ENCODE data around the gene ADGRD1.

Gene ADGRD1

DNA sequence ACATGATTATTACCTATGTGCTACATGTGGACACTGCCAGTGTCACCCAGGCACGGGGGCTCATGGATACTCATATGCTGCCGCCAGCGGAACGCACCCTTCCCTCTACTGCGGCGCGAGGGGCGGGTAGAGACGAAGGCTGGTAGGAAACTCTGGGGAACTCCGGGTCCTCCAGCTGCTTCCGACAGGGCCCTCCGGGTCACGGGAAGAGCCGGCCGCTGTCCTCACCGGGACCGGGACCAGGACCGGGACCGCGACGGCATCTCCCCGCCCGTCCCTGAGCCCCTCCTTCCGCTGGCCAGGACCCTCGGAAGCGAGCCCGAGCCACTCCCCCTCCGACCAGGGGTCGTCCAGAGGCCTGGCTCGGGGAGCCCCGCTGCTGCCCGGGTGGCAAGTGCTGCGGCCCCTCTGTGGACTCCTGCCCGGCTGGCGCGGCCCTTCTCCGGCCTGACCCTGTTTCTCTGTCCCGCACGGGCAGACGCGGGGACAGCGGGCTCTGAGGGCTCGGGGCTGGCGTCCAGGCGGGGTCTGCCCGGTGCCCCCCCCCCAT, 209.6 kb downstream of the ADGRD1 start:
- no peak for TF ChIP-seq ZC3H10 (CRISPR knock-in tag; IDR thresholded peaks at IDR 0.05)
- no peak for TF ChIP-seq ISL1 (CRISPR knock-in tag; IDR thresholded peaks at IDR 0.05)
- TF ChIP-seq GLIS3 (CRISPR knock-in tag; IDR thresholded peaks at IDR 0.05), result no peak
- TF ChIP-seq, protein P1, sequence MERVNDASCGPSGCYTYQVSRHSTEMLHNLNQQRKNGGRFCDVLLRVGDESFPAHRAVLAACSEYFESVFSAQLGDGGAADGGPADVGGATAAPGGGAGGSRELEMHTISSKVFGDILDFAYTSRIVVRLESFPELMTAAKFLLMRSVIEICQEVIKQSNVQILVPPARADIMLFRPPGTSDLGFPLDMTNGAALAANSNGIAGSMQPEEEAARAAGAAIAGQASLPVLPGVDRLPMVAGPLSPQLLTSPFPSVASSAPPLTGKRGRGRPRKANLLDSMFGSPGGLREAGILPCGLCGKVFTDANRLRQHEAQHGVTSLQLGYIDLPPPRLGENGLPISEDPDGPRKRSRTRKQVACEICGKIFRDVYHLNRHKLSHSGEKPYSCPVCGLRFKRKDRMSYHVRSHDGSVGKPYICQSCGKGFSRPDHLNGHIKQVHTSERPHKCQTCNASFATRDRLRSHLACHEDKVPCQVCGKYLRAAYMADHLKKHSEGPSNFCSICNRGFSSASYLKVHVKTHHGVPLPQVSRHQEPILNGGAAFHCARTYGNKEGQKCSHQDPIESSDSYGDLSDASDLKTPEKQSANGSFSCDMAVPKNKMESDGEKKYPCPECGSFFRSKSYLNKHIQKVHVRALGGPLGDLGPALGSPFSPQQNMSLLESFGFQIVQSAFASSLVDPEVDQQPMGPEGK (CRISPR knock-in tag; IDR thresholded peaks at IDR 0.05; ENCODE audit: borderline replicate concordance), result no peak
- TF ChIP-seq, protein P2, sequence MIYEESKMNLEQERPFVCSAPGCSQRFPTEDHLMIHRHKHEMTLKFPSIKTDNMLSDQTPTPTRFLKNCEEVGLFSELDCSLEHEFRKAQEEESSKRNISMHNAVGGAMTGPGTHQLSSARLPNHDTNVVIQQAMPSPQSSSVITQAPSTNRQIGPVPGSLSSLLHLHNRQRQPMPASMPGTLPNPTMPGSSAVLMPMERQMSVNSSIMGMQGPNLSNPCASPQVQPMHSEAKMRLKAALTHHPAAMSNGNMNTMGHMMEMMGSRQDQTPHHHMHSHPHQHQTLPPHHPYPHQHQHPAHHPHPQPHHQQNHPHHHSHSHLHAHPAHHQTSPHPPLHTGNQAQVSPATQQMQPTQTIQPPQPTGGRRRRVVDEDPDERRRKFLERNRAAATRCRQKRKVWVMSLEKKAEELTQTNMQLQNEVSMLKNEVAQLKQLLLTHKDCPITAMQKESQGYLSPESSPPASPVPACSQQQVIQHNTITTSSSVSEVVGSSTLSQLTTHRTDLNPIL (CRISPR knock-in tag; IDR thresholded peaks at IDR 0.05; ENCODE audit: low read depth), result no peak
- TF ChIP-seq ARNTL (CRISPR knock-in tag; IDR thresholded peaks at IDR 0.05; ENCODE audit: borderline replicate concordance, low read depth), result no peak
- TF ChIP-seq, protein P3, sequence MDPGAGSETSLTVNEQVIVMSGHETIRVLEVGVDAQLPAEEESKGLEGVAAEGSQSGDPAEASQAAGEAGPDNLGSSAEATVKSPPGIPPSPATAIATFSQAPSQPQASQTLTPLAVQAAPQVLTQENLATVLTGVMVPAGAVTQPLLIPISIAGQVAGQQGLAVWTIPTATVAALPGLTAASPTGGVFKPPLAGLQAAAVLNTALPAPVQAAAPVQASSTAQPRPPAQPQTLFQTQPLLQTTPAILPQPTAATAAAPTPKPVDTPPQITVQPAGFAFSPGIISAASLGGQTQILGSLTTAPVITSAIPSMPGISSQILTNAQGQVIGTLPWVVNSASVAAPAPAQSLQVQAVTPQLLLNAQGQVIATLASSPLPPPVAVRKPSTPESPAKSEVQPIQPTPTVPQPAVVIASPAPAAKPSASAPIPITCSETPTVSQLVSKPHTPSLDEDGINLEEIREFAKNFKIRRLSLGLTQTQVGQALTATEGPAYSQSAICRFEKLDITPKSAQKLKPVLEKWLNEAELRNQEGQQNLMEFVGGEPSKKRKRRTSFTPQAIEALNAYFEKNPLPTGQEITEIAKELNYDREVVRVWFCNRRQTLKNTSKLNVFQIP (CRISPR knock-in tag; IDR thresholded peaks at IDR 0.05; ENCODE audit: borderline replicate concordance, low read depth), result no peak
- TF ChIP-seq ZNF70 (CRISPR knock-in tag; IDR thresholded peaks at IDR 0.05), result no peak
- no peak for TF ChIP-seq TCF4 (CRISPR knock-in tag; IDR thresholded peaks at IDR 0.05; ENCODE audit: borderline replicate concordance)
- TF ChIP-seq RARB (CRISPR knock-in tag; IDR thresholded peaks at IDR 0.05), result no peak
- TF ChIP-seq, protein P4, sequence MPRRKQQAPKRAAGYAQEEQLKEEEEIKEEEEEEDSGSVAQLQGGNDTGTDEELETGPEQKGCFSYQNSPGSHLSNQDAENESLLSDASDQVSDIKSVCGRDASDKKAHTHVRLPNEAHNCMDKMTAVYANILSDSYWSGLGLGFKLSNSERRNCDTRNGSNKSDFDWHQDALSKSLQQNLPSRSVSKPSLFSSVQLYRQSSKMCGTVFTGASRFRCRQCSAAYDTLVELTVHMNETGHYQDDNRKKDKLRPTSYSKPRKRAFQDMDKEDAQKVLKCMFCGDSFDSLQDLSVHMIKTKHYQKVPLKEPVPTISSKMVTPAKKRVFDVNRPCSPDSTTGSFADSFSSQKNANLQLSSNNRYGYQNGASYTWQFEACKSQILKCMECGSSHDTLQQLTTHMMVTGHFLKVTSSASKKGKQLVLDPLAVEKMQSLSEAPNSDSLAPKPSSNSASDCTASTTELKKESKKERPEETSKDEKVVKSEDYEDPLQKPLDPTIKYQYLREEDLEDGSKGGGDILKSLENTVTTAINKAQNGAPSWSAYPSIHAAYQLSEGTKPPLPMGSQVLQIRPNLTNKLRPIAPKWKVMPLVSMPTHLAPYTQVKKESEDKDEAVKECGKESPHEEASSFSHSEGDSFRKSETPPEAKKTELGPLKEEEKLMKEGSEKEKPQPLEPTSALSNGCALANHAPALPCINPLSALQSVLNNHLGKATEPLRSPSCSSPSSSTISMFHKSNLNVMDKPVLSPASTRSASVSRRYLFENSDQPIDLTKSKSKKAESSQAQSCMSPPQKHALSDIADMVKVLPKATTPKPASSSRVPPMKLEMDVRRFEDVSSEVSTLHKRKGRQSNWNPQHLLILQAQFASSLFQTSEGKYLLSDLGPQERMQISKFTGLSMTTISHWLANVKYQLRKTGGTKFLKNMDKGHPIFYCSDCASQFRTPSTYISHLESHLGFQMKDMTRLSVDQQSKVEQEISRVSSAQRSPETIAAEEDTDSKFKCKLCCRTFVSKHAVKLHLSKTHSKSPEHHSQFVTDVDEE (CRISPR knock-in tag; IDR thresholded peaks at IDR 0.05), result no peak
- TF ChIP-seq SNAI2 (CRISPR knock-in tag; IDR thresholded peaks at IDR 0.05), result no peak
- no peak for TF ChIP-seq OSR1 (CRISPR knock-in tag; IDR thresholded peaks at IDR 0.05)
- TF ChIP-seq CSDC2 (CRISPR knock-in tag; IDR thresholded peaks at IDR 0.05), result no peak
- ATAC-seq, result no peak

DNA sequence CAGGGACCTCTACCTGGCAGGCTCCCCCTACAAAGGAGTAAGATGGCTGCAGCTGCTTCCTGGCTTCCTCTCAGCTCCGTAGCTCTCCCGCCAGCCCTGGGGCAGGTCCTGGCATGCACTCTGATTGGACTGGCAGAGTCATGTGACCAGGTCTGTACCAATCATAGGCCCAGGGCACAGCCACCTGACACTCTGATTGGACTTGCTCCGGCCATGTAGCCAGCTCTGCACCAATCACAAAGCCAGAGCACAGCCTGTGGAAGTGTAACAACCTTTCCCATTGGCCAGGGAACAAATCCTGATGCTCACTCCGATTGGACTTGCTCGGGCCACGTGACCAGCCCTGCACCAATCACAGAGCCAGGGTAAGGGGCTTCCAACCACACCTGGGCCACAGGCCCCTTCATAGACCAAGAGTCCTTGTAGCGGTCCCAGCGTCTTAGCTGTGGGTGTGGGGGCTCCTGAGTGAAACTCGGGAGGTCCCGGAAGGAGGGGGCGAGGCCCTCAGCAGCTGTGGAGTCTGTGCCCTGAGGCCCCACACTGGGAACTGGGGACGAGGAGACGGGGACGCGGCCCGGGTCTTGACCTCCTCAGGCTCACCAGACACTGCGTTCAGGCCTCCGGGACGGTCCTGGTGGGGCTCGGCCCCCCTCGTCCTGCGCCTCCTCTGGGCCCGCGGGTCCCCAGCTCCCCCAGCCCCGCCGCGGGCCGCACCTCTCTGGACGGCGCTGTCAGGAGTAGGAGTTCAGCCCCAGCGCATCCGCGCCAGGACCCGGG, 210.6 kb downstream of the ADGRD1 start:
- no peak for ATAC-seq
- TF ChIP-seq OSR1 (CRISPR knock-in tag; IDR thresholded peaks at IDR 0.05) (no peak), TCF4 (CRISPR knock-in tag; IDR thresholded peaks at IDR 0.05; ENCODE audit: borderline replicate concordance) (no peak), ZNF565 (CRISPR knock-in tag; conservative IDR thresholded peaks at IDR 0.05; ENCODE audit: low read depth) (no peak), ZNF8 (CRISPR knock-in tag; IDR thresholded peaks at IDR 0.05) (no peak), ZNF70 (CRISPR knock-in tag; IDR thresholded peaks at IDR 0.05) (no peak), BACH2 (CRISPR knock-in tag; IDR thresholded peaks at IDR 0.05; ENCODE audit: borderline replicate concordance) (no peak), GLIS3 (CRISPR knock-in tag; IDR thresholded peaks at IDR 0.05) (no peak), RARB (CRISPR knock-in tag; IDR thresholded peaks at IDR 0.05) (no peak), ZC3H10 (CRISPR knock-in tag; IDR thresholded peaks at IDR 0.05) (no peak), TOX (CRISPR knock-in tag; IDR thresholded peaks at IDR 0.05; ENCODE audit: borderline replicate concordance) (no peak), ARNTL (CRISPR knock-in tag; IDR thresholded peaks at IDR 0.05; ENCODE audit: borderline replicate concordance, low read depth) (no peak), ESRRG (CRISPR knock-in tag; IDR thresholded peaks at IDR 0.05) (no peak), ISL1 (CRISPR knock-in tag; IDR thresholded peaks at IDR 0.05) (no peak)
- TF ChIP-seq, protein P1 (CRISPR knock-in tag; IDR thresholded peaks at IDR 0.05; ENCODE audit: borderline replicate concordance), result no peak
- TF ChIP-seq, protein P3 (CRISPR knock-in tag; IDR thresholded peaks at IDR 0.05; ENCODE audit: borderline replicate concordance, low read depth), result no peak
- TF ChIP-seq, protein P4 (CRISPR knock-in tag; IDR thresholded peaks at IDR 0.05), result no peak
- TF ChIP-seq, protein P2 (CRISPR knock-in tag; IDR thresholded peaks at IDR 0.05; ENCODE audit: low read depth), result no peak
